Breast epithelium (tissue), 4 donors: ENCODE results near the gene GATM. TPM values are rescaled to one million over a fixed set of nuclear protein-coding genes. Genes with fewer than 3 reads are reported as not detected.

Source experiments
- DNase-seq, 2 donors: peaks; one replicate each; pipeline ENCODE4 v3.0.0-alpha.2; 2019; ENCODE audit warnings: low spot score in 2 of 2
- H3K27ac ChIP-seq, 2 donors: fragments of 200-600 bp; sonication (generic) in 1 of 2; one replicate each; pipeline ENCODE4 v1.5.1; 2016 to 2019; ENCODE audit warnings: mild to moderate bottlenecking in 1 of 2
- H3K27me3 ChIP-seq, 2 donors: fragments of 200-600 bp; sonication (generic) in 1 of 2; one replicate each; pipeline versions ENCODE4 v1.5.1 to v1.6.0; 2017 to 2019; ENCODE audit warnings: control low read depth in 1 of 2, mild to moderate bottlenecking in 1 of 2
- H3K36me3 ChIP-seq: fragments of 200-600 bp; one replicate; pipeline ENCODE4 v1.5.1; 2019
- H3K4me1 ChIP-seq, 2 donors: fragments of 200-600 bp; sonication (generic); one replicate each; pipeline ENCODE4 v1.5.1; 2016 to 2019; ENCODE audit warnings: control low read depth in 1 of 2
- H3K4me3 ChIP-seq, 3 donors: fragments of 200-600 bp; sonication (generic); 1 replicate in 2 of 3; 2 replicates in 1 of 3; pipeline ENCODE4 v1.5.1; 2016 to 2019; ENCODE audit warnings: mild to moderate bottlenecking in 3 of 3, moderate library complexity in 2 of 3
- H3K9me3 ChIP-seq, 2 donors: fragments of 200-600 bp; sonication (generic) in 1 of 2; one replicate each; pipeline ENCODE4 v1.5.1; 2016 to 2019; ENCODE audit warnings: control low read depth in 1 of 2
- CTCF ChIP-seq, 3 donors: fragments of 450-650 bp; IDR thresholded peaks; one replicate each; pipeline ENCODE4 v1.5.1; 2016 to 2017; ENCODE audit warnings: antibody characterized with exemption in 3 of 3, mild to moderate bottlenecking in 3 of 3, moderate library complexity in 3 of 3
- POLR2A ChIP-seq: fragments of 450-650 bp; IDR thresholded peaks from one replicate; pipeline ENCODE4 v1.6.1; 2016; ENCODE audit warnings: antibody characterized with exemption, mild to moderate bottlenecking, moderate library complexity
- POLR2AphosphoS5 ChIP-seq, 3 donors: sonication (generic); formaldehyde crosslinking; IDR thresholded peaks; one replicate each; pipeline ENCODE4 v1.6.1; 2017; ENCODE audit warnings: antibody characterized with exemption in 3 of 3
- intact Hi-C: fragments of 100-400 bp; cut with DNase I; formaldehyde crosslinking; loops from one replicate; pipeline ENCODE4 v1.15.1; 2023; ENCODE audit warnings: low total_unique reads
- total RNA-seq, 3 donors: library from RNA; depleted of rRNA; stranded (reverse); fragments of >200 nt; gene quantifications; one replicate each; pipeline ENCODE4 v1.1.0, GENCODE V29; 2016

The GATM gene
- total RNA-seq, 3 donors from 2014 or later = 8.8 to 31.5 (median 22.8) TPM

DNA sequence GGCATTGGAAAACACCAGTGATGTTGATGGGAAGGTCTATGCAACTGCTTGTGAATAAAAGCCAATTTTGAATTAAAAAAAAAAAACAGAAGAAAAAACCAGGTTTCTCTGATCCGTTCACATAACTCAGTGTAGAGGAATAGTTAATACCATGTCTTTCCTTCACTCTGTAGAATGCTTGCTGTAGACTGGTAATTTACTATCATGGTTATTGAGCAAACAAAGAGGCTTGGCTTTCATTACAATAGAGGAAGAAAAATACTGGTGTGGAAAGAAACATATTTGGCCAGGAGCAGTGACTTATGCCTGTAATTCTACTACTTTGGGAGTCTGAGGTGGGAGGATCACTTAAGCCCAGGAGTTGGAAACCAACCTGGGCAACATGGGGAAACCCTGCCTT lies 41.1 kb downstream of the GATM start:
- H3K9me3 ChIP-seq = no peaks in the 10 kb centered on the region
- DNase-seq = no peak
- H3K4me3 ChIP-seq = no peak overlapping the region
- TF ChIP-seq POLR2AphosphoS5 (IDR thresholded peaks at IDR 0.05) (no peak), CTCF (IDR thresholded peaks at IDR 0.05) (no peak), POLR2A (no peak)
- intact Hi-C loops = loop anchor here (5.0 kb wide), 1 partner anchor 460 kb away; no protein-coding TSS in a partner anchor
- no peak overlapping the region for H3K27ac ChIP-seq
- no peaks in the 10 kb centered on the region for H3K4me1 ChIP-seq
- H3K27me3 ChIP-seq = no peaks in the 10 kb centered on the region
- H3K36me3 ChIP-seq = no peaks in the 10 kb centered on the region

DNA sequence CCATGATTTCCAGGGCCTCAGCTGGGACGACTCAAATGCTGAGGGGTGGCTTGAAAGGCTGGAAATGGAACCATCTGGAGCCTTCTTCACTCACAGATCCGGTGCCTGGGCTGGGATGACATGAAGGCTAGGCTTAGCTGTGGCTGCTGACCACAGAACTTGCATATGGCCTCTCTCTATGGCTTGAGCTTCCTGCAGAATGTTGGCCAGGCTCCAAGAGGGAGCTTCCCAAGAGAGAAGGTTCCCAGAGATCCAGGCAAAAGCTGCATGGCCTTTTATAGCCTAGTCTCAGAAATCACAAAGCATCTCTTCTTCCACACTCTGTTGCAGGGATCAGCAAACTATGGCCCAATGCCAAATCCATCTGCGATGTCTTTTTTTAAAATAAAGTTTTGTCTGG lies 44.8 kb downstream of the GATM start:
- DNase-seq = no peak
- Histone ChIP-seq H3K27ac (no peak overlapping the region), H3K27me3 (no peaks in the 10 kb centered on the region), H3K36me3 (no peaks in the 10 kb centered on the region), H3K4me3 (no peak overlapping the region), H3K4me1 (no peaks in the 10 kb centered on the region), H3K9me3 (no peaks in the 10 kb centered on the region)
- intact Hi-C loops = no loop called here
- TF ChIP-seq CTCF (IDR thresholded peaks at IDR 0.05) (no peak), POLR2A (no peak), POLR2AphosphoS5 (IDR thresholded peaks at IDR 0.05) (no peak)

DNA sequence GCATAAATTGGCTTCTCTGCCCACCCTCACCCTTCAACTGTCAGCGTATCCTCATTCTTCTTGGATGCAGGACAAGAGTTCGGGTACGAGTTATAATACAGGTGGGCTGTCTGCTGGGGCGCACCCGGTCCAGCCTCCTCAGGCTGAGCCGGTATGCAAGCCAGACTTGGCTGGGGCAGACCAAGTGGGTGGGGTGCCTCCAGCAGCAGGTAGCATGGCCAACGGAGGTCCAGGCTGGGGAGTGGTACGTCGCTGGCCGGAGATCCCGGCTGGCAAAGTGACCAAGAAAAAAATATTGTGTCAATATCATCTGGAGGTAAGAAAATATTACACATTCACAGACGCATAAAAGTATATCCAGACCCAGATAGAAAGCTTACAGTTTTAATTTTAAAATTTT lies 45.6 kb downstream of the GATM start:
- intact Hi-C loops = no loop called here
- no peaks in the 10 kb centered on the region for H3K36me3 ChIP-seq
- H3K9me3 ChIP-seq = no peaks in the 10 kb centered on the region
- no peak overlapping the region for H3K27ac ChIP-seq
- no peaks in the 10 kb centered on the region for H3K27me3 ChIP-seq
- H3K4me3 ChIP-seq = no peak overlapping the region
- no peaks in the 10 kb centered on the region for H3K4me1 ChIP-seq
- TF ChIP-seq CTCF (IDR thresholded peaks at IDR 0.05) = no peak
- no peak for TF ChIP-seq POLR2A
- TF ChIP-seq POLR2AphosphoS5 (IDR thresholded peaks at IDR 0.05) = no peak
- no peak for DNase-seq

GRCh38 chr15:45331972-45332371 lies 46.4 kb downstream of the GATM start:
- no peaks in the 10 kb centered on the region for H3K27me3 ChIP-seq
- intact Hi-C loops = no loop called here
- TF ChIP-seq CTCF (IDR thresholded peaks at IDR 0.05) (no peak), POLR2A (no peak), POLR2AphosphoS5 (IDR thresholded peaks at IDR 0.05) (no peak)
- no peaks in the 10 kb centered on the region for H3K36me3 ChIP-seq
- no peak overlapping the region for H3K27ac ChIP-seq
- no peak overlapping the region for H3K4me3 ChIP-seq
- no peaks in the 10 kb centered on the region for H3K9me3 ChIP-seq
- DNase-seq = no peak
- no peaks in the 10 kb centered on the region for H3K4me1 ChIP-seq

- intact Hi-C loops = no loop called here
- Histone ChIP-seq H3K27ac (no peak overlapping the region), H3K9me3 (no peaks in the 10 kb centered on the region), H3K27me3 (no peaks in the 10 kb centered on the region), H3K4me3 (no peak overlapping the region), H3K4me1 (no peaks in the 10 kb centered on the region), H3K36me3 (no peaks in the 10 kb centered on the region)
- no peak for TF ChIP-seq POLR2A
- no peak for TF ChIP-seq CTCF (IDR thresholded peaks at IDR 0.05)
- no peak for TF ChIP-seq POLR2AphosphoS5 (IDR thresholded peaks at IDR 0.05)
- DNase-seq = no peak
Measured at GRCh38 chr15:45328663-45329062, 49.7 kb downstream of the GATM start.
